HPDE6-E6E7 (cell line): ENCODE data around the gene DCDC1.
A peak's percentile ranks its signal among the peaks of the same experiment; 100 is the strongest.

Experiments used
- DNase-seq: peaks from one replicate; pipeline ENCODE4 v3.0.0; 2011; ENCODE audit warnings: missing footprints; ENCODE audit errors: extremely low spot score

Gene DCDC1

GRCh38 chr11:30914143-30914762 lies 455.3 kb downstream of the DCDC1 start:
- peak; percentile 26 for DNase-seq

GRCh38 chr11:30911247-30911646 lies 458.3 kb downstream of the DCDC1 start:
- DNase-seq: no peak

DNA sequence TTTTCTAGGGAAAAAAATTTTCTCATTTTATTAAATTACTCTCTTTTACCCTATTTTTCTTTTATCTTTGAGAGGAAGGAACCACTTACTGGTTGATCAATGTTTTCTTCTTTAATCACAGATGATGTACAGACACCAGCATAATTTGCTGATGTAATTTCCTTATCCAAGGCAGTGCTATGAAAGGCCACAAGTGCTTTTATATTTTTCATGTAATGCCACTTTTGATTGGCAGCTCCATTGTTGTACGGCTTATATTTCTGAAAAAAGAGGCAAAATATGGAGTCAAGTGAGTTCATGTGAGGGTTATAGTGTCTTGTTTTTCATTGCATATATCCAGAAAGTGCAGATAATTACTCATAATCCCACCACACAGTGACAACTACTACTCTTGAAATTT lies 460.7 kb downstream of the DCDC1 start:
- DNase-seq: no peak

DNA sequence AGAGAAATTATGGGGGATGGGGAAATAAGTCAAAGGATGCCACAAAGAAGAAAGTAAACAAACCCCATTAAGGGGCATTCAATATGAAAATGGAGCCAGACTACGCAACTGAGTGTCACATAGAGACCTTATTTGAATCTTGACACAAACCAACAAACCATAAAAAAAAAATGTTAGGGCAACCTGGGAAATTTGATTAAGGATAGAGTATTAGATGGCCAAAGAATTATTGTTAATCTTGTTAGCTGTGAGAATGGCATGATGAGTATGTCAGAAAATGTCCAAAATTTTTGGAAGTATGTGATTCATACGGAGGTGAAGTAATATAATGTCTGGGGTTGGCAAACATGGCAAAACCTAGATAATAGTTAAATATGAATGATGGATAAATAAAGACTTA lies 461.3 kb downstream of the DCDC1 start:
- DNase-seq: no peak

DNA sequence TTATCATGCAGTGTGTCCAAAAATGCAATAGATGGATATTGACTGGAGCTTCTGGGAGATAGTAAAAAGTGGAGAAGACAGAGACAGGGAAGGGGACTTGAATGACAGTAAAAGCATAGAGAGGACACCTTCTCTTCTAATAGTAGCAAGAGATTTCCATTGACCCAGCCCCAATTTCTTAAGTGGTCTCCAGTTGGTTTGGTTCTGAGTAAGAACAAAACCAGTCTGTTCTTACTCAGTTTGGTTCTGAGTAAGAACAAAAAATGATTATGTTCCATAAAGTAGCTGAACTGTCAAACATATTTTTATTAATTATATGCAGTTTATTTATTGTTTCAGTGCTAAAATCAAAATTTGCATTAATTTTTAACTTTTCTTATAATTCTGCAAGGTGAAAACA lies 466.6 kb downstream of the DCDC1 start:
- DNase-seq: no peak

GRCh38 chr11:30895046-30895445 lies 474.5 kb downstream of the DCDC1 start:
- DNase-seq: no peak

GRCh38 chr11:30893318-30893717 lies 476.2 kb downstream of the DCDC1 start:
- DNase-seq: no peak

DNA sequence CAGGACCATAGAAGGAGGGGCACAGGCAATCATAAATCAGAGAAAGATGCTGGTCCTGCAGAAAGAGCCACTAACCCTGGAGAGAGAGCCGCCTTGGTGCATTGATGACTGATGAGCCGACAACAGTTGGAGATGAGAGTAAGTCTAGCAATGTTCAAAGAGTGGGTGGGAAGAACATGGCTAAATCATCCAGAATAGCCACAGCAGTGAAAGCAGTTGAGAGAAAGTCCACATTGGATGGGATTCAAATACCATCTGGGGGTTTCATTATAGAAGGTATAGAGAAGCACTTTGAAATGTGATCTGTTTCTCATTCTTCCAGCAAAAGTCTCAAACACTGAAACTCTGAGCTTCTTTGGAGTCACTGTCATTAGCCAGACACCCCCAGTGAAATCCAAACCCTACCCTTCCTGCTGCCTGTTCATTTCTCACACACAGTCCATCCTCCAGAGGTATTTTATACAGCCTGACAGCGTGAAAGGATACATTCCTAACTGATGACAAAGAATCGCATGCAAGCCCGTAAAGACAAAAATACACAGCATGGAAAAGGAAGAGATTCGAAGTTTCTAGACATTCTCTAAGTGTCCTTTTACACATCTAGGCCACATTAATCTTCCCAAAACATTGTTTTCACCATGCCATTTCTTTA lies 480.3 kb downstream of the DCDC1 start:
- DNase-seq: no peak

DNA sequence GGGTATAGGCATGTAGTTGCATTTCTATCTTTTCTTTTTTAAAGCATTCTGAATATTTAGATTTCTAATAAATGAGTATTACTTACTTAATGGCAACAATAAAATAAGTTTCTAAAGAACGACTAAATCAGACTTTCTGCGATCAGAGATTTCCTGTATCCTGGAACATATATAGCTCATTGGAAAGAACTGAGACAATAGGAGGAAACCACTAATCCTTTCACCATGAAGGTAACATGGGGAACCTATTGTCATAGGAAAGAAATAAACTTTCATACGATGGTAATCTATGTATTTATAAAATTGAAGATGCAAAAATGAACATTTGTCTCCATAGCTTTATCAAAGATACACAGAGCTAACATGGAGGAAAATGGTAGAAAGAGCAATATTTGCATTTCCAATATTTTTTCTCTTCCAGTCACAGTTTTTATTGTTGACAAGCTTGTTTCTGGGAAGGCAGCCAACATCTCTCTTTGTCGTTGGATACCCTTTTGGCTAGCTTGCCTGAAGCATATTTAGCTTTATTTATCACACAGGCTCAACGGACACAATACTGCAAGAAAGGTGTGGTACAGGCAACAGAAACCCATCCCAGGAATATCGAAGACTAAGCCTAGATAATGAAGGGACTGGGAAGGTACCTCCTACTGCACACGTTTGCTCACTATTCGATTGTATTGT lies 490.1 kb downstream of the DCDC1 start:
- no peak for DNase-seq

DNA sequence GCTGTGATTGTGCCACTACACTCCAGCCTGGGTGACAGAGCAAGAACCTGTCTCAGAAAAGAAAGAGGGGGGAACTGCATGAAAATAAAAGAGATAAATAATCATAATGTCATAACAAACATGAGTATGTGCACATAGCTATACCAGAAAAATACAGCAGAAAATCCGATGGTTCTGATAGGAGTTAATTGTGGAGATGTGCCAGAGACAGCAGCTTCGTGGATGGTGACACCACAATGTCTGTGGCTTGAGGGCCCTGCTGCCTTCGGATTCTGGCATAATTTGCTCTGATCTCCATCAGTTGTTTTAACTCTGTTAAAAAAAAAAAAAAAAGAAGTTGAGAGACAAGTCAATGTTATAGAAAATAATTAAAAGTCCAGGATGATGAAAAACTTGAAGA lies 491.1 kb downstream of the DCDC1 start:
- DNase-seq: no peak

DNA sequence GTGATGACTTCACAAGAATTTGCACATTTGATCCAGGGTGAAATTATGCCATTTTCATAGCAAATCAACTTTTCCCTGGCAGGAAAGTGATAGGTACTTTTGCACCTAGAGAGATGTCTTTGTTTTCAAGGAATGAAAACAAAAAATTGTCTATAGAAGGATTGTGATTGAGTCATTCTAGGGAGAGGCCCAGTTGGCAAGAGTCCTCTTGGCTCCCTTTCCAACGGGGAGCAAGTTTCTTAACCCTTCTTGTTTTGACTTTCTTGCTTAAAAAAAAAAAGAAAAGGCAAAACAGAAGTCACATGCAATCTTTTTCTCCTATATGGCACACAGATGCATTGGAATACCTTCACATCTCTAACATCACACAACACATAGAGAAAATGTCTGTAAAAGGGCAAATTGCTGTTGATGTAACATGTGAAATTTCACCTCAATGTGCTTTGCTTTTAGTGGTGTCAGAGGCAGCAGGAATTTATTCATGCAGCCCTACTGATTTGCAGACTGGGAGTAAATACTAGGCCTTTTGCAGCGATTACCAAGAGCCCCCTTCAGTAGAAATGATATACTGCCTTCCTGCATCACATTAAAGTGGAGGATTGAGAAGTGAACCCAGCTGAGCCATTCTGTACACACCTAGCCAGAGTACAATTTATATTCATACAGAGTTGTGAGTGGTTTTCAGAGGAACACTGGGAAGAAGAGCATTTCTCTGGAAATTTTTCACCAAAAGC lies 492.7 kb downstream of the DCDC1 start:
- no peak for DNase-seq

DNA sequence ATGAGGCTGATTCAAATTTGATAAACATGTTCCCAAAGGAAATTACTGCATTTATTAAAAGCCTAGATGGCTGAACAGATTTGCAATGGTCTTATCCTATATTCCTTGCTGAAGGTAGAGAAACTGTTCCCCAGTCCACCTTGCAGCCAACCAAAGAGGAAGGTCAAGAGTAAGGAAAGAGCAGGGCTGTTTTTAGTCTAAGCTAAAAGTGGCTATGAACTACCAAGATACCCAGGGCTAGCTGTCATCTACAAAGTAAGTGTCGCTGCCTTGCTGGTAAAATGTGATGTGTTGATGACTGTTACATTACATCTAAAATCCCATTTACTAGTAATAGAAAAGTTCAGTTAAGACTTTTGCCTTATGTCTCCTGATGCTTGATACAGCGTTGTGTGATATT lies 493.3 kb downstream of the DCDC1 start:
- no peak for DNase-seq

DNA sequence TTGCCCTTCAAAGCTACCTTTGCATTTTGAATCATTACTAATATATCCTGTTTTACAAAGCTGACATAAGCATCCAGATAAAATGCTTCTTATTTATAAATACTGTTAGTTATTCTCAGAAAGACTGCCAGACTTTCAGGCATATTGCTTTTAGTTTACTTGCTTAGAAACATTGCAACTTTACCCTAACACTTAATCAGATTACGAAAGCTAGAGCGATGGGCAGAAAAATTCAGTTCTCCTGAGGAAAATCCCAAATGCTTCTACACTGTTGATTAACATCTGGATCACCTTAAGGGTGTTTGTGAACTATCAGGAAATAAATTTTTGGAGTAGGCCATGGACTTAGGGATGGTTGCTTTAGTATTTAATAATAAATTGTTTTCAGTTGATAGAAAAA lies 493.7 kb downstream of the DCDC1 start:
- no peak for DNase-seq

GRCh38 chr11:30873924-30874610 lies 495.5 kb downstream of the DCDC1 start:
- no peak for DNase-seq

DNA sequence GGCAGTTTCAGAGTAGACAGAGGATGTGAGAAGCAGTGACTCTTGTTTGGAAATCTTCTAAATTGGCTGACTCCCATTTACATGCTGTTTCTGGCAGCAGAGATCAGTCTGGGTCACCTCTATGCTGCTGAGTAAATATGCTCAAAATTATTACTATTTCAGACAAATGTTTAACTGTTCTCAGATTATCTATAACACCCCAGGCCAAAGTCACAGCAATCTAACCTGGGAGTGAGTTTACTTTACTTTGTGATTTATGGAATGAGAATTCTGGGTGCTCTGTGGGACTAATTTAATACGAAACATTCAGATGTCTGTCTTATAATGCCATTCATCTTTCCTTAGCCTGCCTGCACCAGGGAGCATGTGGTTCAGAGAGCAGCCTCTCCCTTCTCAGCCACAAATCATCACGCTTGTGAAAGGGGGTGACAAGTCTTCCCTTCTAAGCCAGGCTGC lies 500.9 kb downstream of the DCDC1 start:
- no peak for DNase-seq

GRCh38 chr11:30863209-30863608 lies 506.3 kb downstream of the DCDC1 start:
- no peak for DNase-seq

DNA sequence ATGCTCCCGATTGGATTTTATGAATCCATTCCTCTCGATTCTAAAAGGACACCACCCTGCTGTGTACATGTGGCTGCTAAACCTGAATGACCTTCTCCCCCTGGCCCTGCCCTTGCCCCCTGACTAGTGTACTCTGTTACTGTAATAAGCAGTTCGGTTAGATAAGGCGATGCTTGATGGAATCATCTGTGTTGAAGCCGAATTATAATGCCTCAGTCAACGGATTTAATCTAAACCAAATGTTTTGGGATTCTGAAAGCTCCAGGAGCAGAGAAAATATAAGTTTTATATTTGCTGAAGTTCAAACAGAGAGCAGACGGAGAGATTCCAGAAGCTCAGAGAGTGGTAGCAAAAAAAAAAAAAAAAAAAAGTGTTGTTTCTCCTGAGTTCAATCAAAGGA lies 508.0 kb downstream of the DCDC1 start:
- DNase-seq: no peak

GRCh38 chr11:30861064-30861463 lies 508.5 kb downstream of the DCDC1 start:
- DNase-seq: no peak

- DNase-seq: no peak
These were observed 509.4 kb downstream of the DCDC1 start for GRCh38 chr11:30860146-30860545.

DNA sequence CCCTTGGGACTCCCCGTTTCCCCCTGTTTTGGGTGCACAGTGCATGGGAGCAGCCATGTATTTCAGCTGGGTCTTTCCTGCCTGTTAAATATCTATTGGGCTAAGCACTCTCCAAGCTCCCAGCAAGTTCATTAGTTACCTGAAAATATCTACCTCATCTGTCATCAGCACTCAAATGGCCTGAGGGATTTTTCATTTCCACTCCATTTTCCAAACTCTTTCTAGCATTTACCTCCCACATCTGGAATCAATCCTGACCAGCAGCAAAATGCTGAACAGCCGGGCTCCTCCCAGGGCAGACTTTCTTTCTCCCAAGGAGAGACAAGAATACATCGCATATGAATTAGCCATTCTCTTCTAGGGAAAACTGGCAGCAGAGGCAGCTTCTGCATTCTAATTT lies 509.9 kb downstream of the DCDC1 start:
- DNase-seq: no peak

- no peak for DNase-seq
These were observed 514.0 kb downstream of the DCDC1 start for GRCh38 chr11:30855383-30856006.
